Prostate gland (tissue), 2 donors: ENCODE measurements around the gene EVA1A.

Source experiments
- CTCF ChIP-seq, 4 experiments: fragments of 200-600 bp in 2 of 4; fragments of 450-650 bp in 2 of 4; sonication (generic) in 2 of 4; IDR thresholded peaks; 1 replicate in 3 of 4; 2 replicates in 1 of 4; pipeline ENCODE4 v1.5.1; 2016 to 2019; ENCODE audit warnings: antibody characterized with exemption in 4 of 4, mild to moderate bottlenecking in 2 of 4, moderate library complexity in 2 of 4
- POLR2A ChIP-seq: fragments of 450-650 bp; IDR thresholded peaks from one replicate; pipeline ENCODE4 v1.6.1; 2016; ENCODE audit warnings: antibody characterized with exemption, mild to moderate bottlenecking
- POLR2AphosphoS5 ChIP-seq: sonication (generic); formaldehyde crosslinking; IDR thresholded peaks from one replicate; pipeline ENCODE4 v1.6.1; 2017; ENCODE audit warnings: antibody characterized with exemption

GRCh38 chr2:75580156-75580555 lies 19.4 kb upstream of the EVA1A start:
- no peak for TF ChIP-seq CTCF (IDR thresholded peaks at IDR 0.05)
- no peak for TF ChIP-seq POLR2AphosphoS5
- no peak for TF ChIP-seq POLR2A
